DND-41 (cell line): Measurements from ENCODE around the gene HMSD.

Source experiments
- ATAC-seq: fragments of 200-7000 bp; cut with Tn5 transposase; 3 replicates; pipeline ENCODE4 v1.9.1; 2021; ENCODE audit warnings: low read depth; ENCODE audit not compliant: insufficient read depth
- DNase-seq: peaks from one replicate; pipeline ENCODE4 v3.0.0-alpha.2; 2020
- H2AFZ ChIP-seq: 2 replicates; pipeline ENCODE4 v1.6.0; 2012; ENCODE audit warnings: low read depth, low read length
- H3K27ac ChIP-seq: 2 replicates; pipeline ENCODE4 v1.5.1; 2012; ENCODE audit warnings: low read length, inconsistent platforms
- H3K27me3 ChIP-seq: fragments of 200-600 bp; sonication (generic); 2 replicates; pipeline ENCODE4 v1.6.0; 2012; ENCODE audit warnings: low read length, mild to moderate bottlenecking, inconsistent platforms; ENCODE audit not compliant: insufficient read depth, poor library complexity
- H3K36me3 ChIP-seq: 2 replicates; pipeline ENCODE4 v1.5.1; 2012; ENCODE audit warnings: low read length, inconsistent platforms; ENCODE audit not compliant: insufficient read depth
- H3K4me1 ChIP-seq: 2 replicates; pipeline ENCODE4 v1.5.1; 2012; ENCODE audit warnings: mild to moderate bottlenecking, low read length; ENCODE audit not compliant: insufficient read depth
- H3K4me2 ChIP-seq: 2 replicates; pipeline ENCODE4 v1.6.0; 2012; ENCODE audit warnings: mild to moderate bottlenecking, moderate library complexity, low read length, inconsistent platforms; ENCODE audit not compliant: insufficient read depth
- H3K4me3 ChIP-seq, 2 experiments: fragments of 200-600 bp in 1 of 2; shearing (Covaris generic) in 1 of 2; 2 replicates each; pipeline ENCODE4 v1.5.1; 2012 to 2016; ENCODE audit warnings: inconsistent platforms in 2 of 2, low read length in 2 of 2, mild to moderate bottlenecking in 2 of 2, low read depth in 1 of 2, moderate library complexity in 1 of 2
- H3K79me2 ChIP-seq: 2 replicates; pipeline ENCODE4 v1.6.0; 2012; ENCODE audit warnings: low read length, inconsistent platforms; ENCODE audit not compliant: insufficient read depth
- H3K9ac ChIP-seq: 2 replicates; pipeline ENCODE4 v1.6.0; 2012; ENCODE audit warnings: low read depth, mild to moderate bottlenecking, inconsistent platforms, low read length, moderate library complexity
- H3K9me3 ChIP-seq: 2 replicates; pipeline ENCODE4 v1.5.1; 2012; ENCODE audit warnings: low read length, moderate library complexity, mild to moderate bottlenecking, inconsistent platforms; ENCODE audit not compliant: insufficient read depth, severe bottlenecking
- H4K20me1 ChIP-seq: 2 replicates; pipeline ENCODE4 v1.6.0; 2012; ENCODE audit warnings: low read length; ENCODE audit not compliant: insufficient read depth
- EZH2 ChIP-seq: IDR thresholded peaks from 3 replicates; pipeline ENCODE4 v1.6.1; 2012; ENCODE audit warnings: borderline replicate concordance, low read depth, mild to moderate bottlenecking, moderate library complexity, low read length, inconsistent platforms; ENCODE audit not compliant: severe bottlenecking
- TF ChIP-seq, protein P1 (sequence below): IDR thresholded peaks from 2 replicates; pipeline ENCODE4 v1.5.1; 2012; ENCODE audit warnings: borderline replicate concordance, low read length, moderate library complexity, mild to moderate bottlenecking; ENCODE audit not compliant: poor library complexity, severe bottlenecking; ENCODE audit errors: extremely low read depth

HMSD gene

DNA sequence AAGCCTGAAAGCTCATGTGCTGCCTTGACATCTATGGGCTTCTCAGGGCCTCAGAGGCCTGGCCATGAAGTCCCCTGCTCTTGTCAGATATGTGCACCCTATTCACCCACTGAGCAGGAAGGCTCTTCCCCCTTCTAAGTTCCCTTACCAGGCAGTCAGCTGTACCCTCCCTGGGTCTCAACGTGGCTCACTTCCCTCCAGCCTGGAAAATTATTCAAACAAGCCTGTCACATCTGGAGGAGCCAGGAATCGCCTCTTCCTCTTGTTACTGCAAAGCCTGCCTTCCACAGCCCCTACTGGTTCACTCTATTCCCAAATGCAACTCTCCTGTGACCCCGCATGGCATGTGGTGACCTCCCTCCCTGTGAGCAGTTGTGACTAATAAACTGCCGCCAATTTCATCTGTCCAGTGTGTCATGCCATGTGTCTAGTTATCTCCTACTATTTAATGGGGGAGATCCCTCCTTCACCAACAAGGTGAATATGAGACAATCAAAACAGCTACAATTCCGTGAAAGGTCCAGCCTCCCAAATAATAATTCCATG is 12.4 kb downstream of the HMSD start:
- Histone ChIP-seq H3K36me3 (no peaks in the 10 kb centered on the region), H3K27me3 (peaks cover 10% of the 10 kb centered on the region), H2AFZ (no peak overlapping the region), H4K20me1 (no peaks in the 10 kb centered on the region), H3K4me2 (no peak overlapping the region), H3K9me3 (no peaks in the 10 kb centered on the region), H3K4me3 (no peak overlapping the region), H3K9ac (no peak overlapping the region), H3K79me2 (no peaks in the 10 kb centered on the region), H3K27ac (no peak overlapping the region), H3K4me1 (no peaks in the 10 kb centered on the region)
- TF ChIP-seq EZH2 = no peak
- TF ChIP-seq, protein P1, sequence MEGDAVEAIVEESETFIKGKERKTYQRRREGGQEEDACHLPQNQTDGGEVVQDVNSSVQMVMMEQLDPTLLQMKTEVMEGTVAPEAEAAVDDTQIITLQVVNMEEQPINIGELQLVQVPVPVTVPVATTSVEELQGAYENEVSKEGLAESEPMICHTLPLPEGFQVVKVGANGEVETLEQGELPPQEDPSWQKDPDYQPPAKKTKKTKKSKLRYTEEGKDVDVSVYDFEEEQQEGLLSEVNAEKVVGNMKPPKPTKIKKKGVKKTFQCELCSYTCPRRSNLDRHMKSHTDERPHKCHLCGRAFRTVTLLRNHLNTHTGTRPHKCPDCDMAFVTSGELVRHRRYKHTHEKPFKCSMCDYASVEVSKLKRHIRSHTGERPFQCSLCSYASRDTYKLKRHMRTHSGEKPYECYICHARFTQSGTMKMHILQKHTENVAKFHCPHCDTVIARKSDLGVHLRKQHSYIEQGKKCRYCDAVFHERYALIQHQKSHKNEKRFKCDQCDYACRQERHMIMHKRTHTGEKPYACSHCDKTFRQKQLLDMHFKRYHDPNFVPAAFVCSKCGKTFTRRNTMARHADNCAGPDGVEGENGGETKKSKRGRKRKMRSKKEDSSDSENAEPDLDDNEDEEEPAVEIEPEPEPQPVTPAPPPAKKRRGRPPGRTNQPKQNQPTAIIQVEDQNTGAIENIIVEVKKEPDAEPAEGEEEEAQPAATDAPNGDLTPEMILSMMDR = no peak
- DNase-seq = no peak
- no peak for ATAC-seq

DNA sequence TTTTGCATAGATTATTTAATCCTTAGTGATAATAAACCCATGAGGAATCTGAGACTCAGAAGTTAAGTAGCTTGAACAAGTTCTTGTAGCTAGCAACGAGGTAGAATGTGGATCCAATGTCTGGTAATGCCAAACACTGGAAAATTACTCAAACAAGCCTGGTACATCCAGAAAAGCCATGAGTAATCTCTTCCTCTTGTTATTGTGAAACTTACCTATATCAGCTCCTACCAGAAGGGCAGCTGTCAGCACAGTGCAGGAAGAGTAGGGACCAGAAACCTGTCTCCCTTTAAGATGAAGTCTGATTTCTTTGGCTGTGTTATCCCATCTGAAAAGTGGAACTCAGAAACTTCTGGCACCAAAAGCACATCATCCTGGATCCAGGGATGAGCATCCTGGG is 13.0 kb downstream of the HMSD start:
- Histone ChIP-seq H3K27me3 (peaks cover 7% of the 10 kb centered on the region), H3K4me3 (no peak overlapping the region), H3K27ac (no peak overlapping the region), H4K20me1 (no peaks in the 10 kb centered on the region), H3K4me2 (no peak overlapping the region), H3K36me3 (no peaks in the 10 kb centered on the region), H3K9ac (no peak overlapping the region), H3K79me2 (no peaks in the 10 kb centered on the region), H3K4me1 (no peaks in the 10 kb centered on the region), H2AFZ (no peak overlapping the region), H3K9me3 (no peaks in the 10 kb centered on the region)
- ATAC-seq (no peak), DNase-seq (no peak)
- no peak for TF ChIP-seq EZH2
- TF ChIP-seq, protein P1 = no peak

DNA sequence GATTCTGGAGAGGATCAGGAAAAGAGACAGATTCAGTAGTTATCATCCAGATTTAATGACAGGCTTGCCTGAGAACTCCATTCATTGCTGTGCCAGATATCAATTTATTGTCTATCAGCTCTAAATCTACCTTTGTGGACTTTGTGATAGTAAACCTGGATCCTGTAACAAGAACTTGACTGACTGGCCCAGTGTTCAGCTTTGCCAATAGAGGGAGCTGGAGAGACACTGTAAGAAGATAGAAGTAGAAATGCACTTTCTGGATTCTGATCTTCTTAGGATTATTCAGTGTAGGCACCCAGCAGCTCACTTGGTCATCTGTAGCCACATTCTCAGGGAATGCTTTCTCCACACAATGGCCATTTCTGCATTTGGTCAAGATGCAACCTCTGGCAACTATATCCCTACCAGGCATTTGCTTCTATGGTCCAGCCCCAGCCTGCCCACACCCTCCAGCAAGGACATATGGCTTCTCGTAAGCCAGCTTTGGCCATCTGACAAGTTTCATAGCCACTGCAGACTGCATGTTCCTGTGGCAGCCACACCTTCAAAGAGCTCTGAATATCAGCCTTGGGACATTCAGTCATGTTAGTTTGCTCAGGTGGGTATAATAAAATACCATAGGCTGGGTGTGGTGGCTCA is 14.6 kb downstream of the HMSD start:
- DNase-seq = peak; percentile 63
- Histone ChIP-seq H2AFZ (no peak overlapping the region), H3K79me2 (no peaks in the 10 kb centered on the region), H3K36me3 (no peaks in the 10 kb centered on the region), H3K4me3 (no peak overlapping the region), H3K4me2 (no peak overlapping the region), H4K20me1 (no peaks in the 10 kb centered on the region), H3K9me3 (no peaks in the 10 kb centered on the region), H3K9ac (no peak overlapping the region), H3K27me3 (peaks cover 3% of the 10 kb centered on the region), H3K27ac (no peak overlapping the region), H3K4me1 (peaks cover 5% of the 10 kb centered on the region; the same call in 1 of the 2 replicates)
- no peak for TF ChIP-seq EZH2
- TF ChIP-seq, protein P1 = peak; percentile 88
- ATAC-seq = peak; percentile 91
